Stimulated activated CD4-positive, alpha-beta T cell treated with anti-CD3 and anti-CD28 coated beads, Interleukin-1b, Interleukin-23, amount 100 ng/mL, for 1 hour (primary cell): Measurements from ENCODE around the gene STOX2.

Experiments
- DNase-seq, 2 donors: peaks; one replicate each; pipeline ENCODE4 v3.0.0-alpha.2; 2020; ENCODE audit warnings: low read depth in 2 of 2

Gene STOX2

DNA sequence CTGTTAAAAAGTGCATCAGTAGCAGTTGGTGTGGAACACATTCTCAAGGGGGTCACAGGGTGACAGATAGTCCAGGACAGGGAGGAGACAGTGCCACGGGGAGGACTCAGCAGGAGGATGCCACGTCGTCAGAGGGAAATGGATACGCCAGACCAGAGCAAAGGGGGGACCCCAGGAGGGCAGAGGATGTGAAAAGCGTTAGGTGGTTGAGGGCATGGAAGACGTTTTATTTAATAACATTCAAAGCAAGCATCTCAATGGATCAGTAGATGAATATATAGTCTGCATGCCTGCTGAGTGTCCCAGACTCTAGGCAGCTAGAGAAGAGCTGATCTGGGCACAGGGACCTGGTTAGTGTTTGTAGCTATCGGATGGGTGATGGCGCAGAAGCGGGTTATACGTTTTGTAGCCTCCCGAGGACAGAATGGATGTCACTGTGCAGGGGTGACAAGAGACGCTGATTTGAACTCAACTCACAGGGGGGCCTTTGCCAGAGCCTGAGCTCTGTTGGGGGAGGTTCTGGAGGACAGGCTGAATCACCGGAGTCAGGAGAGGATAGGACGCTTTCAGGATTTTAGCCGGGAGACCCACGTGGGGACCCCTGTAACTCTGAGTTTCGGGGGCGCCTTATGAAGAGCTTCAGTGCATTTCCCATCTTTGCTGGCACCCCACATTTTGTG is 81.3 kb downstream of the STOX2 start:
- DNase-seq, result no peak

DNA sequence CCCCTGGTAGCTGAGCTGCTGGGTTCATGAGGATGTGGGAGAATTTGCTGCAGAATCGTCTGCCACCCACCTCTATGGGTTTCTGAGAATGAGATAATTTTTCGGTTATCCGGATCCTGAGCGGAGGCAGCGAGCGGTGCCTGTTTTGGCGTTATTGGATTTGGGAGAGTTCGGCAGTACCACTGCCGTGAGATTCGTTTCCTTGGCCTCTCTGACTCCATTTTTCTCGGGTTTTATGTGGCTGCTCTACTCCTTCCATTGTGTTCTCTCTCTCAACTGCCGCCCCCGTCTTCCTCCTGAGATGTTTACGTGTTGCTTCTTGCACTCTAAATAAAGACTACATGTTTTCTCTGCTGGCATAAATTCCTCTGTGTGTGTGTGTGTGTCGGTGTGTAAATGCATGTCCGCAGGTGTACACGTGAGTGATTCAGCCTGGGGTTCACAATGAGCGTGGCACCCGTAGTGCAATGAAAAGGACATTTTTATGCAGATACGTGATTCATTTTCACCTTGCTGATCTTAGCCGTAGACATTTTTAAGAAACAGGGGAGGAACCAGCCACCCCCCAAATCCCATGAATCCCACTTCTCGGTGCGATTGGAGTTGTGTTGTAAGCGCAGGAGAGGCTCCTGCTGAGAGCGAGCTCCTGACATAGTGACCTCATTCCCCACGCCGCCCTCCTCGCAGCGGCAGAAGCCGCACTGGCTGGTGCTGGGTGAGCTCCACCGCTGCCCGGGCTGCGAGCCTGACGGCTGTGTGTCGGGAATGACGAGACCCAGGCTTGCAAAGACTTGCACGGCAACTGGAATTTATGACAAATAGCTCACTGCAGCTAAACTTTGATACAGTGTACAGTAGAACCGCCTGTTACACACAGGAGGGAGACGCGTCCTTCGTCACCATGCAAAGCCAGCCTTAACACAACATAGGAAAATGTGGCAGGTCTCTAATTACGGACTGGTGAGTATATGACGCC is 82.2 kb downstream of the STOX2 start:
- no peak for DNase-seq

DNA sequence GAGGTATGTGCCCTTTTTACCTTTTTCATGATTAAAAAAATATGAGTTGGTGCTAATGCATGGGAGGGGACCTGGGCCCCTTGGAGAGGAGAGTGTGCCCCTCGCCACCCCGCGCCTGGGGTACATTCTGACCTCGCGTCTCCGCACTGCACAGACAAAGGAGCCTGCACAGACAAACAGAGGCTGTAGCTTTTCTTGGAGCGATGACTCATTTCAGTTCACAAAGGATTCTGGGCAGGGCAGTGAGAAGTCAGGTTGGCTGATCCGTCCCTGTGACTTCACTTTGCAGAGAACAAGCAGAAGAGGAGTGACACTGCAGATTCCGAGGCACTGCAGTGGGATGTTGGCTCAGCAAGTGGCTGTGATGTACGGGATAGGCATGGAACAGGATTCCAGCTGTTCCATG is 82.9 kb downstream of the STOX2 start:
- DNase-seq, result no peak

DNA sequence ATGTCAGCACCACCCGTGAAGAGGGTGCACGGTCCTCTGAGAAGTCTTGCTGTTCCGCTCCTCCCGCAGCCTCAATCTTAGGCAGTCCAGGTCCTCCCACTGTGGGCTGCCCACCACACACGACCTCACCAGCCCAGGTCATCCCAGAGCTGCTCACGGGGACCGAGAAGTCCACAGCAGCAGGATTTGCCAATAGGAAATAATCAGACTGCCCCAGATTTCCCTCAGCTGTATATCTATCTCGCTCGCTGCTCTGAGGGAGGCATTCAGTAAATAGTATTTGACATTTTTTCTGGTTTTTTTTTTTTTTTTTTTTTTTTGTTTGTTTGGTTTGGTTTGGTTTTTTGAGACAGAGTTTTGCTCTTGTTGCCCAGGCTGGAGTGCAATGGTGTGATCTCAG is 83.8 kb downstream of the STOX2 start:
- DNase-seq, result no peak

DNA sequence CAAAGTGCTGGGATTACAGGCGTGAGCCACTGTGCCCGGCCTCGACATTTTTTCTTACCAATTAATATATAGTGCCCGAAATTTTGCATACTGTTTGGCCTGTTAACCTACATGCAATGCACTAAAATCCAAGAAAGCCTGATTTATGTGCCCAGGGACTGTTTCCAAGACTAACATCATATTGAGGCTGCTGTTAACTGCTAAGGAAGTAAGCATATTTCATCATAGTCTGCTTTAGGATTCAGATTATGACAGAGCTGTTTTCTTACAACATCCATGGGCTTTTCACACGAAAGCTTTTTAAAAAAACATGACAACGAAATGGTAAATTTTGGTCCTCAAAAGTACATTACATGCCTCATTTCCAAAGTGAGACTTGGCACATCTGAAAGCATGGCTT is 84.4 kb downstream of the STOX2 start:
- DNase-seq, result no peak

DNA sequence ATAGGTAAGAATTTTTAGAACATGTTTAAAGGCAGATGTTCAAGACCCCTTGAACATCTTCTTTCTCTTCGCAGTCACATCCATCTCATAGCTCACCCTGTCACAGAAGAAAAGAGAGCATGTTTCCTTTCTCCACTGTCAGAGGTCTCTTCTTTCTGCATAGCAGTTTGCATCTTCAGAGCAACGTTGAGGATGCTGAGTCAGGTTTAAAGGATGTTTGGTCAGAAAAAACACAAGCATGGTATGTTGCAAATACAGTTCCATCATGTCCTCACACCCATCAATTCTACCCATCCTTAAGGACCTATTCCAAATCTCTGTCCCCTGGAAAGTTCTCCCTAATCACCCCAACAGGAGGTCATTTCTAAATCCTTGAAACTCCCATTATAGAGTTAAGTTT is 84.8 kb downstream of the STOX2 start:
- no peak for DNase-seq

DNA sequence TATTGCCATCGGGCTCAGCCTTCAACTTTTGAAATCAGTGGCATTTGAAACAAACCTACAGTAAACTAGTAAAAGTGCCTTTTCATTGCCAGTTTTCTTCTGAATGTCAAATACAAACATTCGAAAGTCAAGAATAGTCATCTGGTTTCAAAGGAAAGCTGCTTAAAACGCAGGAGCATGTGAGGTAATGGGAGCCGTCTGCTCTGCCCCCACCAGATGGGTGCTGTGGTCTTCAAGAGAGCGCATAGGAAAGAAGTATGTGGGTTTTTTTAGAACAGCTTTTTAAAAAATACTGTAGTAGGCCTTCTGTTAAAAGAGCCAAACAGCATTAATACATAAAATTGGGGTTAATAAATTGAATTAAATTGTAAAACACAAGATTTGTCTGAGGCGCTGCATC is 88.6 kb downstream of the STOX2 start:
- no peak for DNase-seq

DNA sequence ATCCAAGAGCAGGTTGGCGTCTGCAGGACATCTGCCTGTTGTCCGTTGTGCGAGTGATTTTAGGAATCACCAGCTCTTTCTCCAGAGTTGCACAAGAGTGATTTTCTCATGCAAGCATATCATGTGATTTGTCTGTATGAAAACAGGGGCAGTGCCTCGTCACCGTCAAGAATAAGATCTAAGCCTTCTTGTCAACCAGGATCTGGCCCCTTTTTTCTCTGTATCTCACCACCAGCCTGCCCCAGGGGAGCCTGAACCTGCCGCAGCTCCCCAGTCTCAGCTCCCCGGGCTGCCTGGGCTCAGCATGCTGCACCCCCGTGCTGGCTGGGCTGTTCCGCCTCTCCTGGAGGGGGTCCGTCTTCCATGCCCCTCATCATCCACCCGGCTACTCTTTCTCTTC is 90.5 kb downstream of the STOX2 start:
- DNase-seq, result no peak

DNA sequence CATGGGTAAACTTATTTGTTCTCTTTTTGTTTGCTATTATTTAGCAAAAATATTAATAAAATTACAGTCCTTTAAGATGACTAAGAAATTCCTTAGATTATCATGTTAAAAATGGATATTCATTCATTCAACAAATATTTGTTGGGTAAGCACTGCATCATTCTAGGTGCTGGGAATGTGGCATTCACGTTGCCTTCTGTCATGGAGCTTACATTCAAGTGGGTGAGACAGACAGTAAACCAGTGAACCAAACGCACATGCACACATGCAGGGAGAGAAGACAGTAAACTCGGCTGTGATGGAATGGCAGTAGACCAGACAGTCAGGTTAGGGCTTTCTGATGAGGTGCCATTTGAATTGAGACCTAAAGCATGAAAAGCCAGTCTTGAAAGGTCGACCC is 91.8 kb downstream of the STOX2 start:
- DNase-seq, result no peak

DNA sequence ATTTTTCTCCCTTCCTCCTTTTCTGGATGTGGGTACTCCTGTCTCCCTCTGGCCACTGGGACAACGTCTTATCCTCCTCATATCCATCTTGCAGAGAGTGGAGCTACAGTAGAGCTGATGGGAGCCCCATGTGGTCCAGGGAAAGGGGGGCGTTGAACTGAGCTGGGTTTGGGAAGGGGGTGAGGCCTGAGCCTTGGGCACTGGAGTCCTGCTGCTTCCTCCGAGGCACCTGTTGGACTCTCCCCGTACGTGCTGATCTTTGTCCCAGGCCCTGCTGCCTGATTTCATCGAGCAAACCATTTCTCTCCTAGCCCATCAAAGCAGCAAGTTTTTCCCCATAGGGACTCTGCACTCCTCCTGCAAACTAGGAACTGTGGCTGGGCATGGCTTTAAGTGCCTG is 94.3 kb downstream of the STOX2 start:
- DNase-seq, result no peak

DNA sequence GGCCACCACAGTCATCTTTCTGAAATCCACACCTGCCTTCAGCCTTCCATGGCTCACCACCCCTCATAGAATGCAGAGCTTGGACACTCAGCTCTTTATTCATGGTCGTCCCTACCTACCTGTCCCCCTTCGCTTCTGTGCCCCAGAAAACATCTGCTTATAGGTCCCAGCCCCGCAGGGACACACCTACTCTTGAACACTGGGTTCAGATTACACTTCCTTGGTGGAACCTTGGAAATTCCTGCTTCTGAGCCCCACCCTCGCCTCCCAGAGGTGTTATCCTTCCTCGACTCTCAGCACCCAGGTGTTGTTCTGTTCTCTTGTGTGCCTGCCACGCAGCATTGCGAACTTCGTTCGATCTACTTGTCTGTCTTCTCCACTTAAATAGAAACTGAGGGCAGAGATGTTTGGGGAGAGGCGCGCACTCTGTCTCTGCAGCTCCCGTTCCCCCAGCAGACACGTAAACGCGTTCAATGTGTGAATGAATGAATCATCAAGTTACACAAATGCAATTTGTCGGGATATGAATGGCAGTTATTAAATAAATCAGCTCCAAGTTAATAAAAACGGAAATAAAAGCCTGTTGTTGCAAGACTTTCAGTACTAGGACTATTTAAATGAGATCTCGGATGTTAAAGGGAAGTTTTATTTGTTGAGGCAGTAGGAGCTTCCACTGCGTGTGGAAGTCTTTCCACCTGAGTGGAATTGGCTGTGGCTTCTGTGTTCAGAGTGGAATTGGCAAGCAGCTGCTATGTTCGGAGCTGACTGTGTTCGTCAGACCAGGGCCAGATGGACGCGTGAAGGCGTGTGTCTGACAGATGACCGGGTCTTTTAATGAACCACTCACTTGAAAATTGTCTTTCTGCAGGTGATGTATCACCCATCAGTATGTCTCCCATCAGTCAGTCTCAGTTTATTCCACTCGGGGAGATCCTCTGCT is 95.6 kb downstream of the STOX2 start:
- no peak for DNase-seq

DNA sequence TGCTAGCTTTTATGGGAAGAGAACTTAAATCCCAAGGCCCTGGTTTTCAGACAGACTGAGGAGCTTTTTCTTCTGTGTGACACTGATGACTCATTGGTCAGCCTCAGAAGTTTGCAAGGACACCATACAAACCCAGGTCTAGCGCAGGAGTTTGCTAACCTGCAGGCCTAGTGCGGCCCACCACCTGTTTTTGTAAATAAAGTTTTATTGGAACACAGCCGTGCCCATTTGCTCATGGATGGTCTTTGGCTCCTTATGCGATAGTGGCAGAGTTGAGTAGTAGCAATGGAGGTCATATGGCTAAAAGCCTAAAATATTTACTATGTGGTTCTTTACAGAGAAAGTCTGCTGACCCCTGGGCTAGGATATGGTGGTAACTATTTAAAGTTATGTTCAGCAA is 98.3 kb downstream of the STOX2 start:
- DNase-seq, result no peak

DNA sequence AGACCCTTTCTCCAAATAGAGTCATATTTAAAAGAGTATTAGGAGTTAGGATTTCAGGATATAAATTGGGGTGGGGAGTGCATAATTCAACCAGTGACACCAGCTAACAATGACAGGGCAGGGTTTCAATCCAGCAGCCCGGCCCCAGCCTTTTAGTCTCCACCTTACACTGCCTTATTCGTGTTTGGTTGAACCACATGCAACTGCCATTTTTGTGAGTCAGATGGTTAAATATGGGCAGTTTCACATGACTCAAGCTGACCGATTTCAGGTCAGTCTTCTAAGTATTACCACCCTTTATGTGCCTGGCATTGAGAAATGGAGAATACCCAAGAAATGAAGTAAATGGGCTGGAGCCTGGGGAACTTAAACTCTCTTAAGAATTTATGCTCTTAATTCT is 102.8 kb downstream of the STOX2 start:
- no peak for DNase-seq

DNA sequence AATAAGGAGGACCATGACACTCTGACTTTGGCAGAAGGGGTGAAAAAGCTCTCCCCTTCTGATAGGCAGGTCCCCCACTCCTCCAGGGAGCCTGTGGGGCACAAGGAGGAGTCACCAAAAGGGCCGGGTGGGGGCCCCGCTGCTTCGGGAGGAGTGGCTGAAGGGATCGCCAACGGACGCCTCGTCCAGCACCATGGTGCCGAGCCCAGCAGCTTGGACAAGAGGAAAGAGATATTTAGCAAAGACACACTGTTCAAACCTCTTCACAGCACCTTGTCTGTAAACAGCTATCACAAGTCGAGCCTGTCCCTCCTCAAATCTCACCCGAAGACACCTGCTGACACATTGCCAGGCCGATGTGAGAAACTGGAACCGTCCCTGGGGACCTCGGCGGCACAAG is 105.6 kb downstream of the STOX2 start:
- DNase-seq, result no peak

DNA sequence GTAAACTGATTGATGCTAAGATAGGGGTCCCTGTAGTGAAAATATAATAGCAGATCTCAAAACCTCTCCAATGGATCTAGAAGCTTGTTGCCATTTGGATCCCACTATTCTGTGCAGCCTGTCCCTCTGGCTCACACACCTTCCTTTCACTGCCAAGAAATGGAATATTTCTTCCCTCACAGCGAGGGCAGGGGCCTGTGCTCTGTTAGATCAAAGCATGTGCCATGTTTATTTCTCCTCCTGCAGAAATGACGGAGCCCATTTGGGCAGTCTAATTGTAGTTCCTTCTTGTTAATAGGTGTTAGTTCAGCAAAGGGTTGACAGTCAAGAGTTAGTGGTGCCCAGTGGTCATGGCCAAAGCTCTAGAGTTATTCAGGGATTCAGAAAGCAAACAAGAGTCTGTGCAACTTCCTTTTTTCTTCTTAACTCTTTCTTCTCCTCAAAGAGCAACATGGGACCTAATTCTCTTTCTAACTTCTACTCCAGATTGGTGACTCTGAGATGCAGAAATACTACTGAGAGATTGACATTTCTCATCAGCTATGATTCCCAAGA is 106.8 kb downstream of the STOX2 start:
- no peak for DNase-seq

DNA sequence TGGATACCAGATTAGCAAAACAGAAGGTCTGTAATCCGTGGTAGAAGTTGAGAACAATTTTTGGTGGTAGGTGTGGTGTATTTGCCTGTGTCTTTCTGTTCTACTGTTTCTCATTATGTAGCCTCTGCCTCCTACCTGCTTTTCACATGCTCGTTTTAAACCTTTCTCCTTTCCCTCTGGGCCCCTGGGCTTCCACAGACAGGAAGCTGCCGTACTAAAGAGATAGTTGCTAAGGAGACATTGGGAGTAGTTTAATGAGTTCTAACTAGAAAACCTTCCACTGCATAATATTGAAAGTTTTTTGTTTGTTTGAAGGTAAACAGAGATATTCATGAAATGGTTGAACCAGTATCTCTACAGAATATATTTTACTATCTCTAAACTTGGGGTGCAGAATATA is 107.8 kb downstream of the STOX2 start:
- DNase-seq, result no peak

DNA sequence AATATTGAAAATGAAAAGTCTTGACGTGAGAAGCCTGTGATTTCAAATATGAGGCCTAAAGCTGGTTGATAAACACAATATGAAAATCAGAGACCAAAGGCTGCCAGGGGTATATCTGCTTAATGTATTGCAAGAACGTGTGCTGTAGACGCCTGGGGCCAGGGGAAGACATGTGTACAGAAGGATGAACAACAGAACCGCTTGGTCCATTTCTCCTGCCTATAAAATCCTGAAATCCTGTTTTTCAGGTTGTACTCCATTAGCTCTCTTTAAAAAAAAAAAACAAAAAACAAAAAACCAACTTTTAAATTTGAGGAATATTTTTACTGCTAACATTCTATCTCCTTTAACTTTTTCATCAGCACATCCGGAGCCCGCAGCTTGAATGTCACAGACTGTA is 109.2 kb downstream of the STOX2 start:
- no peak for DNase-seq

DNA sequence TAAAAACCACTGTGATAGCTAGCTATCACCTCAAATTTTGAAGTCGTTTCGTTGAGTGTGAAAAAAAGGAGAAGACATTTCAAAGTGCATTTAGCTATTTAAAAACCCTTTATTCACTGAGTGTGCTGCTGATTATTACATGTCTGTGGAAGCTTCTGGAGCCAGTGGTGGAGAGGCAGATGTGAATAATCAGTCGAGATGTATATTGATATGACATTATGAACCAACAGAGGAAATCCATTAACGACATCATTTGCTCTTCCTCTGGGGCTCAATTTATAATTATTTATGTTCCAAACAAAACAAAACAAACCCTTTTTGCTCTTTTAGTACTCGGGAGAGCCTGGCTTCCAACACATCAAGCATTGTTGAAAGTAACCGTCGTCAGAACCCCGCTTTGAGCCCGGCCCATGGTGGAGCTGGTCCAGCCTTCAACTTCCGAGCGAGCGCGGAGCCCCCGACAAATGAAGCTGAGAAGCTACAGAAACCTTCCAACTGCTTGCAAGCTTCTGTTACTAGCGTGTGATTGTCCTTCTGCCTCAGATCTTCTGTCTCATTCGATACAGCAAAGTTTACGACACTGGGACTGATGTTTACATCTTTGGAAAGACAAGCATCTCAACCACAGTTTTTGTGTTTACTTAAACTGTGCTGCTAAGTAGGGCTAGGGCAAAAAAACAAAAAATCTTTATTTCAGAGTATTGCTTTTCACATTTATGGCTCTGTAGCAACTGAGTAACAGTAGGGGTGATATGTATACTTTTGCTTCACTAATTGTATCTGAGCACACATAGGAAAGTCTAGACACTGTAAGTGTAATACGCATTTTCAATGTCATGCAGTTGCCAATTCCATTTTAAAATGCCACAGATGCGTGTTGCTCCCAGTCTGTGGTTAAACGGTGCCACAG is 111.9 kb downstream of the STOX2 start:
- no peak for DNase-seq

DNA sequence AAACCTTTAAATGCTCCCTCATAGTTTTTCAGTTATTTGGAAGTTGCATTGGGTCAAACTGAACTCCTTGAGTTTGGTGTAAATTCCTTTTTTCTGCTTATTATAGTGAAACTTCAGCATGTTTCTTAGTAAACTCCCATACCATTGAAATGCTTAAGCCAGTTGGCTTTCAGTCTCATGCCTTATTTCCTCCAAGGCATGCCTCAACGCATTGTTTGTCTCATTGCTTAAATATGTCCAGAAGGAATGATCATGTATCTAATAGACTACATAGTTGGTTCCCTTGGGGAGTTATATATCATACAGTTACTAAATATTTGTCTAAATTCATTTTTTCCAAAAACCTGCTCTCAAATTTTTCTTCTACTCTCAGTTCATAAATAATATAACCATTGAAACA is 114.0 kb downstream of the STOX2 start:
- no peak for DNase-seq

DNA sequence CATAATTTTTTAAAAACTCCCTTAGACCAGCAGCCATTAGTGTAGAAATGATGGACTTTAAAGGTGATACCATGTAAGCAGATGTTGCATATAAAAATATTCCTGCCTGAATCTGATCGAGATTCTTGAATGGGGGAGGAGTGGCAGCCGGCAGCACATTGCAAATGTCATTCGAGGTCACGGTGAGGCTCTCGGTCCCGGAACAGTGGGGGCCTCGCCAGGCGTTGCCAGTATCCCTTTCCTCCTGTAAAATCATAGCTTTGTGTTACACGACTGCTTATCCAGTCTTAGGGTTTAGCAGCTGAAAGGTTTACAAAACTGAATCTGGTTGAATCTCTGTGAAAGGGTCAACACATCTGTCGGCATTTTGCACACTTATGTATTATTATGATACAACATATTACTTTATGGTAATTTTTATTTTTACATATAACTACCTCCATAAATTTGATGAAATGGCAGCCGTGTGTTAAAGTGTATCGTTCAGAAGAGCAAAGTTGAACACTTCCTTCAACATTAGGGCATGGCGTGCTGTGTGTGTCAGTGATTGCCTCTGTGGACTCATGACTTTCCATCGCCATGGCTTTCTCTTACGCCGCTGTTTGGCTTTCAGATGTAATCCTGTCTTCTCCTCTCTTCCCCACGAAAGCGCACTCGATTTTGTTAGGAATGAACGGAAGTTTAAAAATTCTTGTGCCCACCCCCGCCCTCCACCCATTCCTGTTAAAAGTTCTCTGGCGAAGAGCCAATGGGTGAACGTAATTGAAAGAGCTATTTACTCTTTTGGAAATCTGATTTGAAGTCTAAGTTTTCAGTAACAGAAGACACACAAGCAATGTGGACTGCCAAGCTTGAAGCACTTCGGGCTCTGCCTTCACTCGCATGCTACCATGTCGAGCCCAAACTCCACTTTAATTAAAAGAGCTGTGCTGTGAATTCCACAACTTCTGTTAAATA is 114.8 kb downstream of the STOX2 start:
- no peak for DNase-seq
